GM12873 (cell line): ENCODE data around the gene ITFG2.

Experiments used
- CTCF ChIP-seq: IDR thresholded peaks from 2 replicates; pipeline ENCODE4 v1.5.1; 2012; ENCODE audit warnings: low read depth, mild to moderate bottlenecking, moderate library complexity, low read length, control low read depth; ENCODE audit not compliant: insufficient read depth; ENCODE audit errors: missing control alignments

ITFG2 gene

GRCh38 chr12:2851931-2852330 lies 39.5 kb downstream of the ITFG2 start:
- no peak for TF ChIP-seq CTCF

DNA sequence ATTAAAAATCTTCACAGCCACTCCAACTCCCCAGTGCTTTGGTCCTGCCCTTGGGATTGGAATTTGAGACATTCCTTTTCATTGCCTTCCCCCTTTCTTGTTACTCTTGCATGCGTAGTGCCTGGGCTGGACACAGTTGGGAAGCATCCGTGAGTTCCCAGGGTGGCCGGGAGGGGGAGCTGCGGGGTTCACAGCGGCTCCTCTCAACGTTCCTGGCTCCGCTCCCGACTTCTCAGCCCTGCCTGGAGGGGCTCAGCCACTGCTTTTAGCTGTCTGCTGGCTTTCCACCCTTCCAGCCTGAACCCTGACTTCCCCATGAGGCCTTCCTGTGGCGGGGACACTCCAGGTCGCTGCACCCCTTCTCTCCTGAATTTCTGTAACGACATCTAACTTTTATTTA lies 41.2 kb downstream of the ITFG2 start:
- TF ChIP-seq CTCF: peak; percentile 87

DNA sequence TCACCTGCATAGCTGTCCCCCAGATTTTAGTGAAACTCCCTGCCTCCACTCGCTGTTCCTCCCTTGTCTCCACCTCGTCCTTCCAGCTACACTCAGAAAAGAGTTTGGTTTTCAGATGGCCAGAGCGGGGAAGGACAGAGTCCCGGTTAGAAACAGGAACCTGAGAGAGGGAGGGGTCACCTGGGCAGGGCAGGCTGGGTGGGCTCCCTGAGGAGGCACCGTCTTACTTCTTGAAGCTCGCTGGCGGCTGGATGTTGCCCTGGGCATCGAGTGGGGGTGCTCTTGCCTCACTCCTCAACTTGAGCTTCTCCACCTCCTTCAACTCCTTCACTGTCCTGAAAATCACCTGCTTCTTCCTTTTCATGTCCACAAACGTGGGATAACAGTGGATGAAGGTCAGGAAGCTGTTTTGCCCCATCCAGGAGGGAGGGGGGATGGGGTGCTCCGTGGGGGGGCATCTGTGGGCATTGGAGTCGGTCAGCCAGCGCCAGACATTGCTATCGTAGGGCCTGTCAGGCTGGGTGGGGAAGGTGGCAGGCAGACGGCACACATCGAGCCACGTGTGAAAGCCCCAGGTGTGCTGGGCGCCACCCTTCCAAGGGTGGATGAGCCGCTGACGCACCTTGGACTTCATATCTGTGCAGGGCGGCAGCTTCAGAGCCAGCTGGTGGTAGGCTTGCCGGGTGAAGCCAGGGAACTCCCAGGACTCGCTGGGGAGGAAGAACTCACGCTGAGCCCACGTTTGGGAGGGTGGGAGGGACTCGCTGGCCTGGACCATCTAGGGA lies 42.4 kb downstream of the ITFG2 start:
- TF ChIP-seq CTCF: no peak

- no peak for TF ChIP-seq CTCF
These were observed 43.1 kb downstream of the ITFG2 start for GRCh38 chr12:2855546-2855945.

GRCh38 chr12:2856051-2856450 lies 43.6 kb downstream of the ITFG2 start:
- no peak for TF ChIP-seq CTCF

GRCh38 chr12:2857021-2857431 lies 44.6 kb downstream of the ITFG2 start, which contains the start of gene TEX52:
Gene TEX52 (minus strand): TSS chr12:2857039. CDS start chr12:2857026, 13 bp downstream.
- no peak for TF ChIP-seq CTCF

GRCh38 chr12:2857576-2857975 lies 45.1 kb downstream of the ITFG2 start:
- TF ChIP-seq CTCF: no peak
